ENCODE measurements around the gene GATA5.

DNA sequence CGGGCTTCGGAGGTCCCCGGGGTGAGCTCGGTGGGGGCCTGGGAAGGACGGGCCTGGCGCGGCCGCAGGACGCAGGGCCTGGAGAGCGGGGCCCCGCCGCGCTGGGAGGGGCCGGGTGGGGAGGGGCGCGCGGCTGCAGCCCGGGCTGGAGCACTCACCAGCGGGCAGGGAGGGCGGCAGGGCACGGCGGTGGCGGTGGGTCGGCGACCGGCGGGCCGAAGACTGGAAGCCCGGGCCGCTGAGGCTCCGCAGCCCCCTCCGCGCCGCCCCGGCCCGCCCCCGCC is at the start of gene GATA5:
- TF ChIP-seq, protein P1, sequence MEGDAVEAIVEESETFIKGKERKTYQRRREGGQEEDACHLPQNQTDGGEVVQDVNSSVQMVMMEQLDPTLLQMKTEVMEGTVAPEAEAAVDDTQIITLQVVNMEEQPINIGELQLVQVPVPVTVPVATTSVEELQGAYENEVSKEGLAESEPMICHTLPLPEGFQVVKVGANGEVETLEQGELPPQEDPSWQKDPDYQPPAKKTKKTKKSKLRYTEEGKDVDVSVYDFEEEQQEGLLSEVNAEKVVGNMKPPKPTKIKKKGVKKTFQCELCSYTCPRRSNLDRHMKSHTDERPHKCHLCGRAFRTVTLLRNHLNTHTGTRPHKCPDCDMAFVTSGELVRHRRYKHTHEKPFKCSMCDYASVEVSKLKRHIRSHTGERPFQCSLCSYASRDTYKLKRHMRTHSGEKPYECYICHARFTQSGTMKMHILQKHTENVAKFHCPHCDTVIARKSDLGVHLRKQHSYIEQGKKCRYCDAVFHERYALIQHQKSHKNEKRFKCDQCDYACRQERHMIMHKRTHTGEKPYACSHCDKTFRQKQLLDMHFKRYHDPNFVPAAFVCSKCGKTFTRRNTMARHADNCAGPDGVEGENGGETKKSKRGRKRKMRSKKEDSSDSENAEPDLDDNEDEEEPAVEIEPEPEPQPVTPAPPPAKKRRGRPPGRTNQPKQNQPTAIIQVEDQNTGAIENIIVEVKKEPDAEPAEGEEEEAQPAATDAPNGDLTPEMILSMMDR (IDR thresholded peaks at IDR 0.05; ENCODE audit: insufficient read depth, low read depth, low read length), result no peak
- no peak for TF ChIP-seq EZH2 (IDR thresholded peaks at IDR 0.05; ENCODE audit: insufficient read depth, low read length)
